SU-DHL-6 (cell line): Measurements from ENCODE around the gene WDR5.

Source experiments
- H2AFZ ChIP-seq: fragments of 200-600 bp; sonication (generic); 2 replicates; pipeline ENCODE4 v1.6.1; 2014; ENCODE audit warnings: low read depth, mild to moderate bottlenecking, moderate library complexity, mixed read lengths, antibody characterized with exemption, low read length; ENCODE audit not compliant: severe bottlenecking
- H3F3A ChIP-seq: fragments of 200-600 bp; shearing (Covaris generic); 2 replicates; pipeline ENCODE4 v1.6.0; 2016; ENCODE audit warnings: antibody characterized with exemption, mild to moderate bottlenecking; ENCODE audit not compliant: insufficient read depth
- H3K27ac ChIP-seq: fragments of 200-600 bp; sonication (generic); 2 replicates; pipeline ENCODE4 v1.5.1; 2016; ENCODE audit warnings: low read depth, mild to moderate bottlenecking, low read length, moderate library complexity, mixed read lengths
- H3K27me3 ChIP-seq: fragments of 200-600 bp; sonication (generic), shearing (Covaris generic); 2 replicates; pipeline ENCODE4 v1.6.0; 2014; ENCODE audit warnings: mild to moderate bottlenecking, low read length
- H3K36me3 ChIP-seq: fragments of 200-600 bp; sonication (generic); 2 replicates; pipeline ENCODE4 v1.6.1; 2014; ENCODE audit warnings: mild to moderate bottlenecking, low read length, mixed read lengths
- H3K4me2 ChIP-seq: fragments of 300-600, 200-600 bp; shearing (Covaris generic), sonication (generic); 2 replicates; pipeline ENCODE4 v1.6.0; 2014; ENCODE audit warnings: low read length, low read depth, mild to moderate bottlenecking; ENCODE audit not compliant: poor library complexity, severe bottlenecking
- H3K4me3 ChIP-seq: fragments of 200-600 bp; sonication (generic); 2 replicates; pipeline ENCODE4 v1.5.1; 2014; ENCODE audit warnings: antibody characterized with exemption, low read length, mild to moderate bottlenecking, mixed read lengths; ENCODE audit not compliant: insufficient read depth, poor library complexity, severe bottlenecking
- H3K79me2 ChIP-seq: fragments of 200-600 bp; sonication (generic); 2 replicates; pipeline ENCODE4 v1.6.1; 2014; ENCODE audit warnings: mild to moderate bottlenecking, low read length, moderate library complexity; ENCODE audit not compliant: insufficient read depth
- H3K9ac ChIP-seq: fragments of 200-600 bp; sonication (generic); 2 replicates; pipeline ENCODE4 v1.7.0; 2014; ENCODE audit warnings: mild to moderate bottlenecking, low read length
- H3K9me2 ChIP-seq: fragments of 200-600 bp; sonication (generic); replicated peaks from 2 replicates; pipeline ENCODE4 v1.6.1; 2014; ENCODE audit warnings: low read length; ENCODE audit not compliant: insufficient read depth
- H3K9me3 ChIP-seq: fragments of 200-600 bp; sonication (generic); 2 replicates; pipeline ENCODE4 v1.6.1; 2014; ENCODE audit warnings: low read length, mixed read lengths; ENCODE audit not compliant: insufficient read depth
- H4K20me1 ChIP-seq: fragments of 200-600 bp; sonication (generic); 2 replicates; pipeline ENCODE4 v1.6.1; 2014; ENCODE audit warnings: low read depth, mild to moderate bottlenecking, antibody characterized with exemption, low read length, moderate library complexity, mixed read lengths
- CTCF ChIP-seq: fragments of 200-600 bp; sonication (generic); IDR thresholded peaks from one replicate; pipeline ENCODE4 v1.5.1; 2017; ENCODE audit warnings: antibody characterized with exemption, mild to moderate bottlenecking, low read length, moderate library complexity; ENCODE audit not compliant: insufficient read depth, poor library complexity, severe bottlenecking
- EZH2phosphoT487 ChIP-seq: fragments of 200-600 bp; sonication (generic), shearing (Covaris generic); conservative IDR thresholded peaks from 2 replicates; pipeline ENCODE4 v1.6.1; 2018; ENCODE audit warnings: mild to moderate bottlenecking, antibody characterized with exemption, low read length, moderate library complexity, mixed read lengths

Gene WDR5

DNA sequence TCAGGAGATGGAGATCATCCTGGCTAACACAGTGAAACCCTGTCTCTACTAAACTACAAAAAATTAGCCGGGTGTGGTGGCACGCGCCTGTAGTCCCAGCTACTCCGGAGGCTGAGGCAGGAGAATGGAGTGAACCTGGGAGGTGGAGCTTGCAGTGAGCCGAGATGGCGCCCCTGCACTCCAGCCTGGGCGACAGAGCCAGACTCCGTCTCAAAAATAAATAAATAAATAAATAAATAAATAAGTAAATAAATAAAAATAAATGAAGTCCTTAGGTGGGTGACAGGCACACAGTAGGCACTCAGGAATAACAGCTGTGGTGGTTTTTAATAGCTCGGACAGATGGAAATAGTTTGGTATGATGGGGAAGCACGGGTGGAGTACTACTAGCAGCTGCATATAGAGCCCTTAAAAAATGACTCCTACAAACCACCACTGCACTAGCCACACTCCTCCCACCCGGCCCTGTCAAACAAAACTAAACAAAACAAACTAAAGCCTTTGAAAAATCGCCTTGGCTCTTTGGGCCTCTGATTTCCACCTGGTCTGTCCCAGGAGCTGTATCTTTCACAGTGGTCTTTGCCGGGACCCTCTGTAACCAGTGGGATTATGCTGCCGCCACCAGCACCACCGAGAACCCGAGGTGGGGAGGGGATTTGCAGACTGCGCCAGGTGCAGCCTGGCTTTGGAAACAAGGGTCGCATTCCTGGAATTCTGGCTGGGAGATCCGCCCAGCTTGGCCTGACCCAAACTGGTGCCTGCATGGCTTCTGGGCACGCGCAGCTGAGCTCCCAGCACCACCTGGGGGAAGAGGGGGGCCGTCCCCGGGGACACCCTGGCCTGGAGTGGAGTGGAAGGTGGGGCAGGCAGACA is 5.1 kb upstream of the WDR5 start:
- H3K79me2 ChIP-seq = no peaks in the 10 kb centered on the region
- peaks cover 3% of the 10 kb centered on the region; the same call in 1 of the 2 replicates for H3F3A ChIP-seq
- no peak overlapping the region for H3K4me3 ChIP-seq
- H4K20me1 ChIP-seq = no peaks in the 10 kb centered on the region
- no peaks in the 10 kb centered on the region for H3K36me3 ChIP-seq
- H2AFZ ChIP-seq = no peak overlapping the region
- no peak overlapping the region for H3K9ac ChIP-seq
- no peaks in the 10 kb centered on the region for H3K9me2 ChIP-seq
- H3K27ac ChIP-seq = no peak overlapping the region
- no peak overlapping the region for H3K4me2 ChIP-seq
- H3K27me3 ChIP-seq = no peaks in the 10 kb centered on the region
- H3K9me3 ChIP-seq = no peaks in the 10 kb centered on the region
- TF ChIP-seq CTCF = no peak
- TF ChIP-seq EZH2phosphoT487 = no peak

GRCh38 chr9:134131471-134132207 is 4.2 kb upstream of the WDR5 start:
- no peak overlapping the region for H3K9ac ChIP-seq

DNA sequence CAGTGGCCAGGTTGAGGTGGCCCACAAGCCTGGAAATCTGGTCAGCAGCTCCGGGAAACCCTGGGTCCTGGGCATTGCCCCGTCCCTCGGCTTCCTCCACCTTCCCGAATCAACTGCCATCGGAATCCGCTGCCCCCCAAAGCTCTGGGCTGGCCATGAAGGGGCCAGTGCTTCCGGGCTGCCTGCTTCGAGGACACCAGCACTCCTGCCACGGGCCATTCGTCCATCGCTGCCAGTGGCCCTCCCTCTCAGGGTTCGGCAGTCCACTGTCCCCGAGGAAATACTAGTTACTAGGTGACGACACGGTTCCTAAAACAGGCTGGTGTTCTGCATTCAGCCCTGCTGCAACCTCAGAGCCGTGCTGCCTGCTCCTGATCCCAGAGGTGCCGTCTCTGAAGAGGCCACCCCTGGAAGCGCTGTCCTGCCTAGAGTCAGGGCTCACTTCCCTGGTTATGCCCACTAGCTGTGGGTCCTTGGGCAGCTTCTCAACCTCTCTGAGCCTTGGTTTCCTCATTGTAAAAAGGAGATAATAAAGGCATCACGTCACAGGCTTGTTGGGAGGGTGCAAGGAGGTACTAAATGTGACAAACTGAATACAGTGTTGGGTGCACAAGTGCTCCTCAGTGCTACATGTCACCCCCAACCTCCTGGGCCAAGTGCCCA is 3.5 kb upstream of the WDR5 start:
- Histone ChIP-seq H3K9ac (no peak overlapping the region), H3K27me3 (no peaks in the 10 kb centered on the region), H3K27ac (no peak overlapping the region)

More at GRCh38 chr9:134131471-134132207, 4.2 kb upstream of the WDR5 start:
- Histone ChIP-seq H3K9me2 (no peaks in the 10 kb centered on the region), H3K36me3 (no peaks in the 10 kb centered on the region), H3K27ac (no peak overlapping the region), H3K9me3 (no peaks in the 10 kb centered on the region), H4K20me1 (no peaks in the 10 kb centered on the region; the same call in 1 of the 2 replicates), H3K27me3 (no peaks in the 10 kb centered on the region), H3K4me2 (no peak overlapping the region), H3K79me2 (peaks cover 4% of the 10 kb centered on the region), H3F3A (peaks cover 3% of the 10 kb centered on the region; the same call in 1 of the 2 replicates), H2AFZ (no peak overlapping the region), H3K4me3 (no peak overlapping the region)
- TF ChIP-seq CTCF (no peak), EZH2phosphoT487 (no peak)

More for the DNA sequence above, 3.5 kb upstream of the WDR5 start:
- Histone ChIP-seq H3K79me2 (peaks cover 11% of the 10 kb centered on the region), H2AFZ (no peak overlapping the region), H3F3A (peaks cover 3% of the 10 kb centered on the region; the same call in 1 of the 2 replicates), H3K4me3 (no peak overlapping the region), H3K36me3 (no peaks in the 10 kb centered on the region), H3K4me2 (no peak overlapping the region), H4K20me1 (no peaks in the 10 kb centered on the region; the same call in 1 of the 2 replicates), H3K9me3 (no peaks in the 10 kb centered on the region), H3K9me2 (no peaks in the 10 kb centered on the region)
- no peak for TF ChIP-seq CTCF
- TF ChIP-seq EZH2phosphoT487 = no peak
